Skin of body (tissue), 2 donors: ENCODE results near the gene RPS17. TPM values are rescaled to one million over a fixed set of nuclear protein-coding genes. Genes with fewer than 3 reads are reported as not detected.
A peak's percentile ranks its signal among the peaks of the same experiment; 100 is the strongest.

Source experiments
- DNase-seq: peaks from one replicate; lab custom pipeline; 2025; lab: John Stamatoyannopoulos, UW
- total RNA-seq: library from RNA; depleted of rRNA; stranded (reverse); fragments of >200 nt; gene quantifications from one replicate; pipeline ENCODE4 v1.2.3, GENCODE V29; 2014

RPS17 gene
- total RNA-seq, result 2,118 TPM

GRCh38 chr15:82540055-82540983 is at the start of gene RPS17:
Gene RPS17, minus strand, starts transcription at chr15:82540457. Its CDS starts 29 bp downstream, at chr15:82540428.
- no peak for DNase-seq

GRCh38 chr15:82587805-82588204 is 47.5 kb upstream of the RPS17 start:
- DNase-seq, result no peak

- DNase-seq, result no peak
These were observed 44.8 kb upstream of the RPS17 start for GRCh38 chr15:82585072-82585471.

GRCh38 chr15:82580713-82581112 is 40.5 kb upstream of the RPS17 start:
- no peak for DNase-seq

- no peak for DNase-seq
These were observed 35.1 kb upstream of the RPS17 start for GRCh38 chr15:82575335-82575734.

- DNase-seq, result no peak
These were observed 32.7 kb upstream of the RPS17 start for GRCh38 chr15:82572986-82573385.

- DNase-seq, result no peak
These were observed 32.1 kb upstream of the RPS17 start for GRCh38 chr15:82572311-82572710.

GRCh38 chr15:82571722-82572222 is 31.5 kb upstream of the RPS17 start:
- DNase-seq, result peak; percentile 68

GRCh38 chr15:82570721-82571508 is 30.7 kb upstream of the RPS17 start:
- DNase-seq, result no peak

GRCh38 chr15:82569834-82570233 is 29.6 kb upstream of the RPS17 start:
- DNase-seq, result no peak

- DNase-seq, result no peak
These were observed 28.7 kb upstream of the RPS17 start for GRCh38 chr15:82568986-82569385.

- DNase-seq, result no peak
These were observed 27.4 kb upstream of the RPS17 start for GRCh38 chr15:82567661-82568060.

- no peak for DNase-seq
These were observed 26.4 kb upstream of the RPS17 start for GRCh38 chr15:82566690-82567089.

GRCh38 chr15:82558502-82558901 is 18.2 kb upstream of the RPS17 start:
- no peak for DNase-seq

- no peak for DNase-seq
These were observed 16.2 kb upstream of the RPS17 start for GRCh38 chr15:82556315-82557035.

- no peak for DNase-seq
These were observed 14.6 kb upstream of the RPS17 start for GRCh38 chr15:82554849-82555248.

- no peak for DNase-seq
These were observed 14.1 kb upstream of the RPS17 start for GRCh38 chr15:82554351-82554750.

GRCh38 chr15:82553846-82554245 is 13.6 kb upstream of the RPS17 start:
- DNase-seq, result no peak

GRCh38 chr15:82552861-82553260 is 12.6 kb upstream of the RPS17 start:
- no peak for DNase-seq

- no peak for DNase-seq
These were observed 11.5 kb upstream of the RPS17 start for GRCh38 chr15:82551646-82552247.

GRCh38 chr15:82549199-82549665 is 9.0 kb upstream of the RPS17 start:
- no peak for DNase-seq
